ENCODE measurements around the gene CEP128.
"Not testable (repeated sequence)": the region's sequence is repeated elsewhere in the genome, so short reads cannot be mapped to it uniquely, and the experiment has no call there.

CEP128 gene

DNA sequence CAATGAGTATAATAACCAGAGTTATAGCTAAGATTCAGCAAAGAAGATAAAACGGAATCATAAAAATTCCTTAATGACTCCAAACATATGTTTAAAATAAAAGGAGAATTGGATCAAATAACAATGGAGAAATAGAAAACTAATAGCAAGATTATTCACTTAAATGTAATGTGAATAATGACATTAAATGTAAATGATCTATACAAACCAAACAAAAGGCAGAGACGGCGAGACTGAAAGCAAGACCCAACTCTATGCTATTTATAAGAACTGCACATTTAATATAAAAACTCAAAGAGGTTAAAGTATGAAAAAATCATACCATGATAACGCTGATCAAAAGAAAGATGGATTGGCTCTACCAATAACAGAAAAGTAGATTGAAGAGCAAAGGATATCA lies 10.0 kb upstream of the CEP128 start:
- DNase-seq = no peak

DNA sequence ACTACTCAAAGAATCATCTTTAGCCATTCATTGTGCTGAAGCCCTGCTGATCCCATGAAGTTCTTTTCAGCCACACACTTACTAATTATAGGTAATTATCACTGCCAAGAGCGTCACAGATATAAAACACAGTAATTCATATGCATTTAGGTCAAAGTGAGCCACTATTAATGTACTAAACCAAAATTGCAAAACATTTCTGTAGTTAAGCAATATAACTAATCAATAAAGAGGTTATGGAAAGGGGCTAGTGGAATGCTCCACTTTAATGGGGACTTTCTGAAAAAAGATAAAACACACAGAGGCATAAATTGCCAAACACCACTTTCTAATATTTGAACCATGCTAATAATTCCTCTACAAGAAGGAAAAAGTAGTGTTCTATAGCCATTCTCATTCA lies 6.8 kb upstream of the CEP128 start:
- DNase-seq = no peak

DNA sequence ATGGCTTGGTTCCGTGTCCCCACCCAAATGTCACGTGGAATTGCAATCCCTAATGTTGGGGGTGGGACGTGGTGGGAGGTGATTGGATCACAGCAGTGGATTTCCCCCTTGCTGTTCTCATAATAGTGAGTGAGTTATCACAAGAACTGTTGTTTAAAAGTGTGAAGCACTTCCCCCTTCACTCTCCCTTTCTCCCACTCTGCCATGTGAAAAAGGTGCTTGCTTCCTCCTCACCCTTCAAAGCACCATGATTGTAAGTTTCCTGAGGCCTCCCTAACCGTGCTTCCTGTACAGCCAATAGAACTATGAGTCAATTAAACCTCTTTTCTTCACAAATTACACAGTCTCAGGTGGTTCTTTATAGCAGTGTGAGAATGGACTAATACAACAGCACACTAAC lies 5.3 kb upstream of the CEP128 start:
- no peak for DNase-seq

DNA sequence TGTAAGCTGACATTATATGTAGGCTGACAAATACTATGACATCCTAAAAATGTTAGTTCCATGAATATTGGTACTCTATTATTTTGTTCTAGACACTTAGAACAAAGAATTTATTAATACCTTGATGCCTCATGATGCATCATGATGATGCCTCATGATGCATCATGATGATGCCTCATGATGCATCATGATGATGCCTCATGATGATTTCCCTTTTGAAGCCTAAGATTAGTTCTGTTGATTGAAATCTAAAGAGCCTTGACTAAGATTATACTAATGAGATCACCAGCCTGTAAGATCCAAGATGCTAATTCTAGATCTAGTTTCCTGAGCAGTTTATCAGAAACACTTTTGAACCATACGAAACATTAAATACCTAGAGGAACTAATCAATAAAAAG lies 4.6 kb upstream of the CEP128 start:
- no peak for DNase-seq

DNA sequence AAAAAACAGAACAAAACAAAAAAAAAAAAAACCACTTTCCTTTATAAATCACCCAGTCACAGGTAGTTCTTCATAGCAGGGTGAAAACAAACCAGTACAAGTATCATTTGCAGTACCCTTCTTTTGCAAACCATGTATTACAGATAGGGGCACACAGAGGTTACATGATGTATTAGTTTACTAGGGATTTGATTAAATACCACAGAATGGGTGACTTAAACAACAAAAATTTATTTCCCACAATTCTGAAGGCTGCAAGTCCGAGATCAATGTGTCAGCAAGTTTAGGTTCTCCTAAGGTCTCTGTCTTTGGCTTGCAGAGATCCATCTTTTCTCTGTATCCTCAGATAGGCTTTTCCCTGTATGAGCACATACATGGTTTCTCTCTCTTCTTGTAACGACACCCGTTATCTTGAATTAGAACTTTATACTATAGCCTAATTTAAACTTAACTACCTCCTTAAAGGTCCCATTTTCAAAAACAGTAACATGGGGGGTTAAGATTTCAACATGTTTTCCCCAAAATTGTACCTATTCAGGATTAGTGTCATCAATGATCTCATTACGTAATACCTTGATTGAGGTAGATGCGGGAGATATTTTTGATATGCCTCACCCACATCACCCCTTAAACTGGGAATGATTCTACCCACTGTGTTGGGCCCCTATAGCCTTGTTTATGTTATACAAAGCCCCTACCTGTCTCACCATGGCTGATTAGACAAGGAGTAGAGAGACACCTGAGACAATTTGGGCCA lies 3.5 kb upstream of the CEP128 start:
- no peak for DNase-seq

DNA sequence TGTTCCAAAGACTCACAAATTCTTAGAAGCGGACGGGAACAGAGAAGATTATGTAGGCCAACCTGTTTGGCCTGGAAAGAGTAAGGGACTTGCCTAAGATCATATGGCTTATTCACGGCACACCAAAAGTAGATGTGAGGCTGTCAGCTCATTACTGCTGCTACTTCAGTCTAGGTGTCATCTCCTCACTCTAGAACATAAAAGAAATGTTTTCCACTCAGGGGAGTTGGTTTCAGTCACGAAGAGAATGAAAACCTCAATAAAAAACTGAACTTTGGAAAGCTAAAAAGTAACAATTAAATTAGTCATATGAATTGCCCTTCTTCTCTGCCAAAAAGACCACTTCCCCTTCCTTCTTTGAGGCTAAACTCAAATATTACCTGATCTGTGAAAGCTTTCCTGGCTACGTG lies 658 bp upstream of the CEP128 start:
- DNase-seq = peak; percentile 5

DNA sequence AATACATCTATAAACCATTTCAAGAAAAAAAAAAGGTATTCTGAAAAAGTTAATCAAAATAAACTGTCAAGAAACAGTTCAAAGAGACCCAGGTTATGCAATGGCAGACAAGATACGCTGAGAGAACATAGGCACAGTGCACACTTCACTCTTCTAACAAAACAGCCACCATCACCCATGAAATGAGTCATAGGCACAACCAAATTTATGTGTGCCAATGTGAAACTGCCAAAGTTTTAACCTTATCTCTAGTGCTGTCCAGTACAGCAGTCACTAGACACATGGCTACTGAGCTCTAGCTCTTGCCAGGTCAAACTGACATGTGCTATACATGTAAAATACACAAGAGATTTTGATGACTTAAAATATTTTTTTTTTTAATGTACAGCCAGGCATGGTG lies 1.4 kb downstream of the CEP128 start:
- DNase-seq = no peak

DNA sequence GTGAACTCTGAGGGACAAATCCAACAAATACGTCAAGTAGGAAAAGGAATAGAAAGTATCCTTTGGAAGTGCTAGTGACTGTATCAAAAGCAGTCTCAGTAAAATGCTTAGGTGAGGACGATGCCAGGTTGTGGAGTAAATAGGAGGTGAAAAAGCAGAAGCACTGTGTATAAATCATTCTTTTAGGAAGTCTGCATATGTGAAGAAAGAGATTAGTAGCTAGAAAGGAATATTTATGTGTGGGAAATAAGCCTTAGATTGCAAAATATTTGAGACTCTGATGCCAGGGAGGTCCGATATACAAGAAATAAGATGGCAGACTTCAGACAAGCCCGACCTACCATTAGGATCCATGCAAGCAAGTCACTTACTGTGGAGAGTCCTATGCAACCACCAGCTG lies 7.9 kb downstream of the CEP128 start:
- DNase-seq = no peak

DNA sequence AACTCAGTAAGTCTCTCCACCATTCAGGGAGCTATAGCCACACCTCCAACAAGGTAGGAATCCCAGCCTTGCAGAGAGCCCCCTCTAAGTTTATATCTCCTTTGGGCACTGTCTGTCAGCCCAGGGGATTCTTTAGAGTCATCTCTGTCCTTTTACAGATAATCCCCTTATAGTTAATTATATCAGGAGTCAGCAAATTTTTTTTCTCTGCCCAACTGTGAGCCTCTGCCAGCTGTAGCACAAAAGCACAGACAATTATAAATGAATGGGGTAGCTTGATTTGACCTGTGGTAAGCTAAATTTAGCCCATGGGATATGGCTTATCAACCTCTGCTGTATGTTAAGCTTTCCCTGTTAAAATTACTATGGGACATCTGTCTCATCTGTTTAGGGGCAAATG lies 8.3 kb downstream of the CEP128 start:
- DNase-seq = no peak

DNA sequence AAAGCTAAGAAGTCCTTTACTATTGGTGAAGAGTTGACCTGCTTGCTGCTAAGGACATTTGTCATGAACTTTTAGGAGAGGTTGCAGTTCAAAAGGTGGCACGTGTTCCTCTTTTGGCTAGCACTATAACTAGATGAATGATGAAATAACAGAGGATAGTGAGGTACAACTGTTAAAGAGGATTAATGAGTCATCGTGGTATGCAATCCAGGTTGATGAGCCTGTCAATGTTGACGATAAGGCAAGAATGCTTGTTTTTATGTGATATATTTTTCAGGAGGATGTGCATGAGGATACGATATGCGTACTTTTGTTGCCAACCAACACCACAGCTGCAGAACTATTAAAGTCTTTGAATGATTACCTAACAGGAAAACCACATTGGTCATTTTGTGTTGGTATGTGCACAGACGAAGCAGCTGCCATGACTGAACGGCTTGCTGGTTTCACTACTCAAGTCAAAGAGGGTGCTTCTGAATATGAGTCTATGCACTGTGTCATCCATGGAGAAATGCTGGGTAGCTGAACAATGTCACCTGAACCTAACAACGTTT lies 10.6 kb downstream of the CEP128 start:
- DNase-seq = no peak

DNA sequence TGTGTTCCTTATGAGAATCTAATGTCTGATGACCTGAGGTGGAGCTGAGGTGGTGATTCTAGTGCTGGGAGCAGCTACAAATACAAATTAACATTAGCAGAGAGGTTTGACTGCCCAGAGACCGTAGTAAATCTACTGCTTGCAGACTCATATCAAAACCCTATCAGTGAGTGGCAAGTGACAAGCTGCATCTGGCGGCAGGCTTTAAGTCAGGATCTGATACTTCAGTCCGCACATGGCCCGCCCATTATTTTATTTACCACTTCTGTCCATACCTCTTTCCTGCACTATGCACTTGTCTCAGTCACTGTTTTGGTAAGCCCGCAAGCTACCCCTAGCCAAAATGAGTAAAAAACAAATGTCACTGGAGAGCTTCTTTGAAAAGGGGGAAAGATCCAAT lies 11.4 kb downstream of the CEP128 start:
- DNase-seq = no peak

DNA sequence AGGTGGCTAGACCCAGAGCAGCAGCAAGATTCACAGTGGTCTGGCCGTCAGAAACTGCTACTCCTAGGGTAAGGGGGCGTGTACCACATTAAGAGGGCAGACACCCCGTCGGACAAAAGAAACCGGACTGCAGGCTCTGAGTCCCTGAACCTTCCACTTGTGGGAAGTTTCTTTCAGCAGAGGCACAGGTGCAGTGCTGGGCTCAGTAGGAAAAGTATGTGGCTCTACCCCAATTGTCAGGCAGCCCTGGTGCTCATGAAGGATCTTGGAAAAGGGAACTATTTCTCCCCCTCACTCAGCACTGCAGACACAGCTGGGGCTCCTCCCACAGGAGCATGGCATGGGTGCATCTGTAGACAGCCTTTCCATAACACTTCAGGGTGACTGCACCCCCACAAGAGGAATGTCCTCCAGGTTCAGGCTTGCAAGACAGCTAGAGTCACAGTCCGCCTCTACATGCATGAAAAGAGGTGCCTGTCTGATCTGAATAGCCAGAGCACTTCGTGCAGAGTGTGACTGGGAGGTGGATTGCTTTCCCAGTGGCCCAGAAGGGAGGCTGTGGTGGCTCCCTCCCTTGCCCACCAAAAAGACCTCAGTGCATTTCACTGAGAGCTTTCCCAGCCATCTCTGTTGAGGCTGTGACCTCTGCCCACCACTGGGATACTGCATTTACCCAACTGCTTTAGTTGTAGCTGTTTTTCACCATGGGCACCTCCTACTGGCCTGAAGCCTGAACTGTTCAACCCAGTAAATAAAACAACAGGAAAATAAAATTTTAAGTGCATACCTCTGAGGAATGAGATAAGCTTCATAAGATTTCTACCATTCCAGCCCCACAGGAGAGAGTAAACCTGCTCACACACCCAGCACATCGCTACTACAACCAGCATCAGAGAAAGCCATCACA lies 14.2 kb downstream of the CEP128 start:
- DNase-seq = no peak

DNA sequence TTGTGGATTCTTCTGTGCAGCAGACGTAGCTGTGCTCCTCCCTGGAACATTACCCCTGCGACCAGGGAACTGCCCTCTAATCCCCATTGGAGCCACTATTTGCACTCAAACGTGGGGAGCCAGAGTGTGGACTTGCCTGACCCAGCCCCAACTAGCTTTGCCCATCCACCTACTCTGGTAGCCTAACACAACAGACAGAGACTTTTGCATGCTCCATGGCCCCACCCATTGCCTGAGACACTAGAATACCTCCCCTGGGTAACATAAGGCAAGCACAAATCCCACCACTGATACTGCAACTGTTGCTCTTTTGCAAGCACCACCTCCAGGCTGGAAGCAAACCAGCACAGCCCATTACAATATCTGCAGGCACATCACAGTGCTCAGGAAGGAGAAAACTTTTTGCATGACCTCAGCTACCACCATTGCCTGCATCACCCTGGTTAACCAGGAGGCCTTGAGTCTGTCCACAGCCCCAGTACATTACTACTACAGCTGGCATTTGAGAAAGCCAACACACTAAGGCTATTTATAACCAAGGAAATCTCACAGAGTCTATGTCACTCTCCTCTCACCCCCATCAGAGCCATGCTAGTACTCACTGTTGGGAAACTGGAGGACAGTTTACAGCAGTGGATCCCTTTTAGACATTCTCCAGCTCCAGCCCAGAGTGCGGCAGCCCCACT lies 15.0 kb downstream of the CEP128 start:
- DNase-seq = no peak

DNA sequence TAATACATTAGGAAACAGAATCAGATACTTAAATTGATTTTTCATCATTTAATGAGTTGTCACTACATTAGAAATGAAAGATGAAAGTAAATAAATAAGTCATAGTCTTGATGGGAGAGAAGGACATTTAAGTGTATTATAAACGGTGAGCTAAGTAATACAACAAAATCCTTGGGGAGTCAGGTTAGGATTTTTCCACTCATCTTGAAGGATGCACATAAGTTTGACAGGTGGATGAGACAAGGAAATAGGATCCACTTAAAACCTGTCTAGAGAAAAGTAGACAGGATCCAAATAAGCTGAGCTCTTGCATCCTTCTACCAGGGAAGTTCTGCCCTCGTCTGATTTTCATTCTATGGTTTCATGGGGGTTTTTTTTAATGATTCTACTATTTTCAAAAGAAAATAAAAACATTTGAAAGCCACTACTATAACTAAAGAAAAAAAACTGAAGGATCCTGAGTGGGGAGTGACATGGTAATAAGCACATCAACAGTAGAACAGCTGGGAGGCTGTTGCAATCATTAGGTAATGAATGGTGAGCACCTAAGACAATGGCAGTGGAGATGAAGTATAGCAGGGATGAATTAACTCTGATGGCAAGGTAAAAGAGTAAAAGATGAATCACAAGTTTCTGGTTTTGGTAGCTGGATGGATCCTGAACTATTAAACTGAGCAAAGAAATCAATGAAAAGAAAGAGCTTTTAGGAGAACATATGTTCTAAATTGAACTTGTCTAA lies 17.0 kb downstream of the CEP128 start:
- no peak for DNase-seq

DNA sequence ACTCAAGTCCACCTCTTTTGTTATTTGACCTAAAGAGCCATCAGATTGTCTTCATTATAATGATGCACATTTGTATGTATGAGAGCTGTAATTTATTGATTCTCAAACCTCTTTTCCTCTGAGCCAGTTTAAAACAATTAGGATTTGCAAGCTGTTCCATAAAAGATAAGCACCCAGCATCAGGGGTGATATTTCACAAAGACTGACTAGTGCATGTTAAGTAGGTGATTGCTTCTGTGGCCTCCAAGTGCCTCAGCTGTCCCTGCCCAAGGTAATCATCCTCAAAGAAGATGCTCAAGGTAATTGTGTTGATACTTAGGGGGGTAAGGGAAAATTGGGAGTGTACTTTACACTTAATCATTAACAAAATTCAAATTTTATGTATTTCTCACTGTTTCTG lies 18.2 kb downstream of the CEP128 start:
- no peak for DNase-seq

DNA sequence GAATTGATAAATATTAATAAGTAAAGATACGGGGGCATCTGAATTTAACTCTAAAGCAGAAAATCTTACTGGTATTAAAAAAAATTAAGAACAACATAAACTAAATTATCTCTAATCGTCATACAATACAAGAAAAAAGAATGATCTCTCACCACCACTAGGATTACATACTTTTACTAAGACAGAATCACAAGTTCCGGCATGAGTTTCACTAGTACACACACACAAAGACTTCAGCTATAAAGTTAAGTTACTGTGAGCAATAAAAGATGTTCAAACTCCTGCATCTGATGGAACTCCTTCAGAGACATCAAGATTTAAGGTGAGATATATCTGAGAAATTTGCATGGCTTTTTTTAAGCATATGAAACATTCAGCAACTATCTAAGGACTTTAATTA lies 21.9 kb downstream of the CEP128 start:
- DNase-seq = no peak

DNA sequence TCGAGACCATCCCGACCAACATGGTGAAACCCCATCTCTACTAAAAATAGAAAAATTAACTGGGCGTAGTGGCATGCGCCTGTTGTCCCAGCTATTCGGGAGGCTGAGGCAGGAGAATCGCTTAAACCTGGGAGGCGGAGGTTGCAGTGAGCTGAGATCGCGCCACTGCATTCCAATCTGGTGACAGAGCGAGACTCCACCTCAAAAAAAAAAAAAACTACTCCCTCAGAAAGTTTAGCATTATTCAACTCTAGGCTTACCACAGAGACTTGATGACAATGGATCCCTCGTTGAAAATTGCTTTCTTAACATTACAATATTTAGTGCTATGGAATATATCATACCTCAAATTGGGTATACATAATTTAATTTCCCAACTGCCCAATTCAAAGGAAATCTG lies 29.5 kb downstream of the CEP128 start:
- DNase-seq = not testable (repeated sequence)

DNA sequence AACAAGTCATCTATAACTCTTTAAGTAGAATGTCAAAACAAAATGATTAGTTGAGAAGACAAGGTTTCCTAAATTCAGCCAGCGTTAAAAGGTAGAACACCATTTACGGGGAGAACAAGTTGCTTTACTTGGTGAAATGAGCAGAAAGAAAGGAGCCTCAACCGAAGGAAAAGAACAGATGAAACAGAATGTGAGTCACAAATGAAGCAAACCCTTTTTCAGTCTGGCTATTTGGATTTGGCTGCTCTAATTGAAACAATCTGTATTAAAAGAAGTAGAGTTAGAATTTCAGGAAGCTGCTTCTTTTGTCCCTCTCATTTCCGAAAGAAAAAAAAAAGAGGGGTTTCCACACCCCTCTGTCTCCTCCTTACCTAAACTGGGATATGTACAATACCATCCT lies 34.6 kb downstream of the CEP128 start:
- DNase-seq = no peak

DNA sequence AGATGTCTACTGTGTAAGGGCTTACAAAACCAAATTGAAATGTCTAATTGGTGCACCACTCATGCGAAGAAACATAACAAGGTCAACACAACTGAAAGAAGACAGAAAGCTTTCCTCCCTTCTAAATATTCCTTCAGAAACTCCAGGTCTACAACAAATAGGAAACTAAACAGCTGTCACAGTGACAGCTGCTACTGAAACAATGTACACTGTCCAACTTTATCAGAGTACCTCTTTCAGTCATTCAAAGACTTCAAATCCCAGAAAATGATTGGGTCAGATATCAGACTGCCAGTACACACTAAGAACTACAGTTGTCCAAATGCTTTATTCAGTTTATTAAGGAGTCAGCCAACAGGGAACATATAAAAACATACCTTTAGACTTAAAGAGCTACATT lies 35.2 kb downstream of the CEP128 start:
- DNase-seq = no peak

DNA sequence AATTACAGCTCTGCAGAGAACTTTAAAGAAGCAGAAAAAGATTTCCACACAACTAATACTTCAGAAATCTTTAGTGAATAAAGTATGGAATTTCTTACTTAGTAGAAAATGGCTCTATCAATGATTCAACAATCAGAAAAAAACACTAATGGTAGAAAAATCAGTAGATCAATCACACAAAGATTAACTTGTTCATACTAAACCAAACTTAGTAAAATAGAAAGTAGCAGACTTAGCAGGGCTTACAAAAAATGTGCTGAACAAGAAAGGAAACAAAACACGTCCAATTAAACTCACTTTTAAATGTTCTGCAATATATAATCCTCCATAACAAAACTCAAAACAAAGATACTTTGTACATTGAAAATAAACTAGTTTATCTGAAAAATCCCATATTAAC lies 38.9 kb downstream of the CEP128 start:
- no peak for DNase-seq

DNA sequence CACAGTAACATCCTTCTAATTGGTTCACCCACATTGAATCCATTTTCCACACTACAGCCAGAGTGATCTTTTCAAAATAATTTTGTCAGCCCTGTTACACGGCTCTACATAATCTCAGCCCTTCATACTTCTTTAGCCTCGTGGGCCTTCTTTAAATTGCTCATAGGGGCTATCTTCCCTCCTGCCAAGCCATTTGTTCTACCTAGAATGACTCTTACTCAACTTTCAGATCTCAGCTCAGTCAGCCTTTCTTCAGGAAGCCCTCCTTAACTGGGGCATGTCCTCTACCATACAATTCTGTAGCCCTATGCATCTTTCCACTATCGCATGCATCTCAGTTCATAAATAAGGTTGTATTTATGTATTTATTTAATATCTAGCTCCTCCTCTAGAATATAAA lies 39.7 kb downstream of the CEP128 start:
- no peak for DNase-seq

DNA sequence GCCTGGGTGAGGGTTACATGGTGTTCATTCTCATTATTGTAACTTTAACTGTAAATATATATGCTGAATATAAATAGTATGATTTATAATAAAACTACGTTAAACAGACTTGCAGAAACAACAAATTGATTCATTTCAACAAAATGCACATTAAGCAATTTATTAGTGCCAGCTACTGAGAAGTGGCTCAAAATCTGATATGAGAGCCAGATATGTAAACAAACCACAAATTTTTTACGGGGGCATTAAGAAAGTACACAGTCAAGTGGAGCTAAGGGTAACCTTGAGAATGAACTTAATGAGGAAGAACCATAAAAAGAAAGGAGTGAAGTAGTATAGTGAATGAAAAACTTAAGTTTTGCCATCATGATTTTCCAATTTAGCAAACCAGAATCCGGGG lies 40.3 kb downstream of the CEP128 start:
- no peak for DNase-seq

DNA sequence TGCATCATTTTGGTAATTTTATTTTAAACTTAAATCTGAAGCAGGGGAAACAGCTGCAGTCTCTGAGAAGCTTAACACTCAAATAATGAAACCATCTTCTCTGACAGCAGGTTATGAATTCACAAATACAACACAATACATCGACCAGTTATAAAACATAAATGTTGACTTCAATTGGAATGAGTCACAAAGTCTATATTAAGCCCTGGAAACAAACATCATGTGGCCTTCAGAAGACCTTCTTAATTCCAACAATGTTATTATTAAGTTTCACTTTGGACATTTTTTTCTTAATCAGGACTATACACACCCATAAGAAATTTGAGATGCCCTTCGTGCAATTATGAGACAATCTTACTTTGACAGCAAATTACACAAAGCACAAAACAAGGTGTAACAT lies 68.9 kb downstream of the CEP128 start:
- no peak for DNase-seq

Data from NCI-H146 (cell line).